Measurements from ENCODE around the gene CEP55. TPM values are rescaled to one million over a fixed set of nuclear protein-coding genes. Genes with fewer than 3 reads are reported as not detected.

The CEP55 gene
- total and polyA plus RNA-seq, 12 donors, result 0.32 to 7.7 (median 1.2) TPM

GRCh38 chr10:93468461-93469213 lies 27.8 kb upstream of the CEP55 start:
- WGBS, 4 donors, result 59 to 71% (median 64%) methylated on average over 10 of the region's 10 CpGs
- Histone ChIP-seq H3K27ac (peak overlapping the region; percentile 79 to 96 (median 87)), H3K9me3 (replicated peaks in 1 of 3) (no peaks in the 10 kb centered on the region), H3K27me3 (no peaks in the 10 kb centered on the region), H3K4me3 (no peak overlapping the region), H3K36me3 (replicated peaks in 1 of 2) (no peaks in the 10 kb centered on the region), H3K4me1 (replicated peaks in 1 of 2) (peaks cover 57 to 72% of the 10 kb centered on the region in 2 donors)
- peak in 6 of 7 donors; percentile 67 to 78 (median 73) for DNase-seq
- TF ChIP-seq CTCF (IDR thresholded peaks at IDR 0.05), result peak in 3 of 6 experiments; percentile 15 to 26 (median 20)
- TF ChIP-seq POLR2A (IDR thresholded peaks at IDR 0.05), result peak in 1 of 2 donors; percentile 58
- intact Hi-C loops (cut with DNase I), result no loop called here

- Histone ChIP-seq H3K4me1 (replicated peaks in 1 of 2) (peaks cover 55 to 70% of the 10 kb centered on the region in 2 donors), H3K27ac (peak overlapping the region in 4 of 5 donors; percentile 79 to 91 (median 87)), H3K36me3 (replicated peaks in 1 of 2) (no peaks in the 10 kb centered on the region), H3K4me3 (no peak overlapping the region), H3K9me3 (replicated peaks in 1 of 3) (no peaks in the 10 kb centered on the region), H3K27me3 (no peaks in the 10 kb centered on the region)
- no peak for DNase-seq
- 94 to 100% (median 96%) methylated on average over 1 to 3 of the region's 3 CpGs for WGBS, 4 donors
- intact Hi-C loops (cut with DNase I), result no loop called here
- TF ChIP-seq POLR2A (IDR thresholded peaks at IDR 0.05), result no peak
- no peak for TF ChIP-seq CTCF (IDR thresholded peaks at IDR 0.05)
Observed at GRCh38 chr10:93469454-93469853, 27.0 kb upstream of the CEP55 start.

- Histone ChIP-seq H3K9me3 (replicated peaks in 1 of 3) (no peaks in the 10 kb centered on the region), H3K4me1 (replicated peaks in 1 of 2) (peaks cover 42 to 53% of the 10 kb centered on the region in 2 donors), H3K36me3 (replicated peaks in 1 of 2) (no peaks in the 10 kb centered on the region), H3K27ac (peak overlapping the region; percentile 10 to 91 (median 87)), H3K27me3 (no peaks in the 10 kb centered on the region), H3K4me3 (no peak overlapping the region)
- peak in 4 of 7 donors; percentile 54 to 67 (median 58) for DNase-seq
- 73 to 87% (median 85%) methylated on average over 5 of the region's 5 CpGs for WGBS, 4 donors
- intact Hi-C loops (cut with DNase I), result no loop called here
- TF ChIP-seq POLR2A (IDR thresholded peaks at IDR 0.05), result no peak
- no peak for TF ChIP-seq CTCF (IDR thresholded peaks at IDR 0.05)
Observed at GRCh38 chr10:93471110-93471651, 25.2 kb upstream of the CEP55 start.

GRCh38 chr10:93473161-93473560 lies 23.3 kb upstream of the CEP55 start:
- H3K9me3 ChIP-seq (replicated peaks in 1 of 3), result no peaks in the 10 kb centered on the region
- peak overlapping the region in 1 of 5 donors; percentile 14 for H3K27ac ChIP-seq
- DNase-seq, result peak in 1 of 7 donors; percentile 44
- TF ChIP-seq CTCF (IDR thresholded peaks at IDR 0.05) (no peak), POLR2A (IDR thresholded peaks at IDR 0.05) (no peak)
- H3K36me3 ChIP-seq (replicated peaks in 1 of 2), result no peaks in the 10 kb centered on the region
- intact Hi-C loops (cut with DNase I), result no loop called here
- H3K27me3 ChIP-seq, result no peaks in the 10 kb centered on the region
- WGBS, 4 donors, result 83 to 98% (median 91%) methylated on average over 2 of the region's 2 CpGs
- peaks cover 30 to 46% of the 10 kb centered on the region in 2 donors for H3K4me1 ChIP-seq (replicated peaks in 1 of 2)
- no peak overlapping the region for H3K4me3 ChIP-seq
